Umbilical cord (tissue), 2 donors: ENCODE results near the gene TCFL5. TPM values are rescaled to one million over a fixed set of nuclear protein-coding genes. Genes with fewer than 3 reads are reported as not detected.

Experiments
- DNase-seq: peaks from one replicate; pipeline ENCODE4 v3.0.0-alpha.2; 2015; ENCODE audit warnings: low spot score
- total RNA-seq: library from RNA; depleted of rRNA; stranded (reverse); fragments of >200 nt; gene quantifications from one replicate; pipeline ENCODE4 v1.2.3, GENCODE V29; 2014; ENCODE audit warnings: low replicate concordance; ENCODE audit not compliant: insufficient read depth

The TCFL5 gene
- total RNA-seq, 1 donor from 2014 or later = 21.9 TPM

DNA sequence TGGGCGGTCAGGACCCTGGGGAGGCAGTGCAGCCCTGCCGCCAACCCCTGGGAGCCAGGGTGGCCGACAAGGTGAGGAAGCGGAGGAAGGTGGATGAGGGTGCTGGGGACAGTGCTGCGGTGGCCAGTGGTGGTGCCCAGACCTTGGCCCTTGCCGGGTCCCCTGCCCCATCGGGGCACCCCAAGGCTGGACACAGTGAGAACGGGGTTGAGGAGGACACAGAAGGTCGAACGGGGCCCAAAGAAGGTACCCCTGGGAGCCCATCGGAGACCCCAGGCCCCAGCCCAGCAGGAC is 48.8 kb downstream of the TCFL5 start:
- no peak for DNase-seq

- no peak for DNase-seq
Observed at GRCh38 chr20:62812181-62812906, 49.3 kb downstream of the TCFL5 start.

DNA sequence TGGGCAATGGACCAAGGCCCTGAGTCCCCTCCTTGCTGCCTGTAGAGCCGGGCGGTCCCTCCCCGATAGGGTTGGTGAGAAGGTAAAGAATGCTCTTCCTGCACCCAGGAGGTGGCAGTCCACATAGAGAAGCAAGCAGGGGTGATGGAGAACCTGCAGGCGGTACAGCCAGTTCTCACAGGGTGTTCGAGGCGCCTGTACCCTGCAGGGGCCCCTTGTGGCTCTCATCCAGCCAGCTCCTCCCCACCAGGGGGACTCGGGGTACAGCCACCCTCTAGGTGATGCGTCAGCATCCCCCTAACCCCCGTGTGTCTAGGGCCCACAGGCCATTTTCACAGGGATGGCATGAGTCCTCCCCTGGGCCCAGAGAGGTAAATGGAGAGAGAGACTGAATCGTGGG is 49.9 kb downstream of the TCFL5 start:
- no peak for DNase-seq

GRCh38 chr20:62811320-62811719 is 50.3 kb downstream of the TCFL5 start:
- no peak for DNase-seq

DNA sequence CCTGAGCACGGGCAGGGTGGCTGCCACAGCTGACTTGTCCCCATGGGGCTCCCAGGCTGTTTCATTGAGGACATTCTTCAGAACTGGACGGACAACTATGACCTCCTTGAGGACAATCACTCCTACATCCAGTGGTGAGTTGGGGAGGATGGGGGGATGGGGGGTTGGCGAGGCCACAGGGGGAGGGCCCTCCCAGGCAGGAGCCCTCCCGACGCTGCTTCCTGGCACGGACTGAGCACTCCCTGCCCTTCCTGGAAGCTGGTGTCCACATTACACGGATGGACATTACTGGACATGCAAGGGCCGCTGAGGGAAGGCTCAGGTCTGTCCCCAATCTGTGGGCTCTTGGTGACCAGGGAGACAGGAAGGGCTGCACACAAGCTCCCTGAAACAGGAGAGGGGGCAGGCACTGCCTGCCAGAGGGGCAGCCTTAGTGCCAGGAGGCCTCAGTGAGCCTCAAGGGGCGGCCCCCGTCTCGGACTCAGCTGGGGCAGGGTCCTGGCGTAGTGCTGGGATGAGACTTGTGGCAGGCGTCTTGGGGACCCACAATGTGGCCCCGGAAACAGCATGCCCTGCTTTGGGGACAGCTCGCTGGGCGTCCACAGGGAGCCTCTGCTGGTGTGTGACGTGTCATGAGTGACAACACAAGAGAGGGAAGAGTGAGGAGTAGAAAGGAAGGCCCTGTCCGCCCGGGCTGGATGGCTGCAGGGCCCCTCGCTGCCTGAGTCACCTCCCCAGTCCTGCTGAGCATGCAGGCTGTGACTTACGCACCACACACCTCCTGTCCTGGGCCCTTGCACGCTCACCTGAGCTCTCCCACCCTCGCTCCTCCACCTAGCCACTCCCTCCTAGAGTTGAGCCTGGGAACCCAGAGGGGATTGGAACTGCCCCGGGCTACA is 51.8 kb downstream of the TCFL5 start:
- DNase-seq = no peak

DNA sequence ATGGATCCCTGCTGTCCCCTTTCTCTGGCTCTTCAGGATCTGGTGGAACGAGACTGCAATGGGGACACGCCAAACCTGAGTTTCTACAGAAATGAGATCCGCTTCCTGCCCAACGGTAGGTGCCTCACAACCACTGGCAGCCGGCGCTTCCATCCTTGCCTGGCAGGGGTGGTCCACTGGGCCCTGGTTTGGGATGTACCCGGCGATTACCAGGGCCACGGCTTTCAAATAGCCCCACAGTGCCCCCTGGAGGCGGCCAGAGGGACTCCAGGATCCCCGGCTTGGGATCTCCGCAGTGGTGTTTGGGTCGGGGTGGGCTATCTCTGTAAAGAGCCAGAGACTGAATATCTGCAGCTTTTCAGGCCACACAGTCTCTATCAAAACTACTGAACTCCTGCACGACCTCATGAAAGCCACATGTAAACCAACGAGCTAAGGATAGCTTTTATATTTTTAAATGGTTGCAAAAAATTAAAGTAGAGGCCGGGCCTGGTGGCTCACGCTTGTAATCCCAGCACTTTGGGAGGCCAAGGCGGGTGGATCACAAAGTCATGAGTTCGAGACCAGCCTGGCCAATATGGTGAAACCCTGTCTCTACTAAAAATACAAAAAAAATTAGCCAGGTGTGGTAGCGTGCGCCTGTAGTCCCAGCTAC is 53.3 kb downstream of the TCFL5 start:
- DNase-seq = peak; percentile 55

DNA sequence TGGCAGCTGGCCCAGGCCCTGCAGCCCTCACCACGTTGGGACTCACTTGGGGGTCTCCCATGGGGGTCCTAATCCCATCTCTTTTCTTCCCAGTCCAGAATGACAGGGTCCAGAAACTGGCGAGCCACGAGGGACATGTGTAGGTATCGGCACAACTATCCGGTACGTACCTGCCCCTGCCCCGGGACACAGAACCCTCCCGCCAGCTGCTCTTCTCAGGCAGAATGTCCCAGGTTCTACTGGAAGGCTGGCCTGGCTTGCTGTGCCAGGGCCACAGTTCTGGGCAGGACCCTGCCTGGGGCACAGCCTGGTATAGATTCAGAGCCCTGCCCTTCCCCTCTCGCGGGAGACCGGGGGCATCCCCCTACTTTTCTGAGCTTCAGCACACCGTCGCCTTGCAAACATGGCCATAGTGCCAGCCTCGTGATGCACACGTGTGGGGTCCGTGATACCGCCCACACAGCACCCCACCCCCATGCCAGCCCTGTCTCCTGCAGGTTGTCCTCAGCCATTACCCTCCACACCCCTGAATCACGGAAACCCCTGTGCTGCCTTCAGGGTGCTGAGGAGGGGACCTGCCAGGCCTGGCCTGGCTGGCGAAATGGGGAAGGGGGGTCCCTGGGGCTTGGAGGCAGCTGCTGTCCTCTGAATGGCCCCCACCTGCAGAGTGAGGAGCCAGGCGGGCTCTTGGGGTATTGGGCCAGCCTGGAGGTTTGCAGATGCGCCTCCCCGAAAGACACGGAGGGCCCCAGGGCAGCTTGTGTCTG is 54.0 kb downstream of the TCFL5 start:
- DNase-seq = no peak

DNA sequence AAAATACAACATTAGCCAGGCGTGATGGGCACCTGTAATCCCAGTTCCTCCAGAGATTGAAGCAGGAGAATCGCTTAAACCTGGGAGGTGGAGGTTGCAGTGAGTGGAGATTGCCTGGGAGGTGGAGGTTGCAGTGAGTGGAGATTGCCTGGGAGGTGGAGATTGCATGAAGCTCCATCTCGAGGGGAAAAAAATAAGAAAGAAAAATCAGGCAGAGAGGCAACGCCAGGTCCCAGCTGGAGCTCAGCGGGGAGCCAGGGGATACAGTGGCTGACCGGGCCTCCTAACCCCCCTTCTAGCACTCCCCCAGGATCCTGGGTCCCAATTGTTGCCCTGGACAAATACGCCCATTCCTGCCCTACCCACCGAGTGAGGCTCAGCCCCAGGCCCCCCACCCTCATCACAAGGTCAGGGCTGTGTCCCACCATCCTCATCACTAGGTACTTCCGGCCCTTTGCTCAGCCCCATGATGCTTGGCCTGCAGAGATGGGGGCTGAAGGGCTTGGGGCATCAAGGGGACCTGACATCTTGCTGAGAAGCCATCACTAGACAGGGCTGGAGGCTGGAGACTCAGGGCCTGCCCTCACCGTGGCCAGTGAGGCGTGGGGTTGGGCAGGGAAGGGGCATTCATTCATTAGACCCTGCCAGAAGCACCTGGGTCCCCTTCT is 55.1 kb downstream of the TCFL5 start:
- no peak for DNase-seq

DNA sequence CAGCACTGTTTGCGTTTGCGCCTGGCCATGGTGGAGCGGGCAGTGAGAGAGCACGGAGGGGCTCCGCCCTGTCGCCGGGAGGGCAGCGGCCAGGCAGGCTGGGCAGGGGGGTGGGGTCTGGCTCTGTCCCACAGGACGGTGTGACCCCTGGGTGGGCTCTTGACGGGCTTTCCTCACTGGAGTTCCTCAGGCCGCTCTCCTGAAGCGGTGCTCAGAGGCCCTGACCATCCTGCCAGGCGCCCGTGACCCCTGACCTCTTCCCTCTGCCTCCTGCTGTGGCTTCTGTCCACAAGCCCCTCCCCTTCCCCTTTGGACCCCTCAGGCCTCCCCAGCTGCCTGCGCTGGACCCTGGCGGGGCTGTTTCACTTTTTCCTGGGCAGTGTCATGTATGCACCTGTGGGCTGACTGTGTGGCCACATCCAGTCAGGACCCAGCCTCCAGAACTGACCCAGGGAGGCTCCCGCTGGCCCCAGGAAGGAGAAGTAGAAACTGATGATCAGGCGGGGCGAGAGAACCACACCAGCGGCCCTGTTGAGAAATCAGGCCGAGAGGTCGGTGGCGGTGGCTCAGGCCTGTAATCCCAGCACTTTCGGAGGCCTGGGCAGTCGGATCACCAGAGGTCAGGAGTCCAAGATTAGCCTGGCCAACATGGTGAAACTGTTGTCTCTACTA is 55.8 kb downstream of the TCFL5 start:
- DNase-seq = no peak

DNA sequence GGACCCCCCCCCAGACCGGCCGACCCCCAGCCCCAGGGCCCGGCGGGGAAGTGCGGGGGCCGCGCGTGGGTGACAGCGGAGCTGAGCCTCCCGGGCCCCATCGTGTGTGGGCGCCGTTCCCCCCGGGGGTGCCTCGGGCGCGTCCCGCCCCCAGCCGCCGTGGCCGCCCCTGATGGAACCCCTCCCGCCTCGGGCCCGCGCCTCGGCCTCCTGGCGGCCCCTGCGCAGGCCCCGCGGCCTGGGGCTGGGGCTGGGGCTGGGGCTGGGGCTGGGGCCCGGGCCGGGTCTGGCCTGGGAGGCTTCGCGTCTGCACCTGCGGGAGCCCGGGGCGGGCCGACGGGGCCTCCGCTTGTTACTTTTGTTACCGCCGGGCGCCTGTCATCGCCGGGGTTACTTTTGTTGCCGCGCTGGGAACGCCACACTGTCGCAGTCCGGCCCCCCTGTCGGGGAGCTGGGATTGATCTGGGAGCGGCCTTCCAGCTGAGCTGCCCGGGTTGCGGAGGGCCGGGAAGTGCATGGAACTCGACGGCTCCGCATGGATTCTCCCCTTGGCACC is 56.4 kb downstream of the TCFL5 start:
- DNase-seq = no peak

GRCh38 chr20:62804627-62805154 is 56.9 kb downstream of the TCFL5 start, which contains the start of gene OGFR:
Gene OGFR, plus strand, starts transcription at chr20:62804835. Its CDS starts 25 bp downstream, at chr20:62804860.
- DNase-seq = peak; percentile 64

- DNase-seq = no peak
Observed at GRCh38 chr20:62804021-62804626, 57.5 kb downstream of the TCFL5 start.

DNA sequence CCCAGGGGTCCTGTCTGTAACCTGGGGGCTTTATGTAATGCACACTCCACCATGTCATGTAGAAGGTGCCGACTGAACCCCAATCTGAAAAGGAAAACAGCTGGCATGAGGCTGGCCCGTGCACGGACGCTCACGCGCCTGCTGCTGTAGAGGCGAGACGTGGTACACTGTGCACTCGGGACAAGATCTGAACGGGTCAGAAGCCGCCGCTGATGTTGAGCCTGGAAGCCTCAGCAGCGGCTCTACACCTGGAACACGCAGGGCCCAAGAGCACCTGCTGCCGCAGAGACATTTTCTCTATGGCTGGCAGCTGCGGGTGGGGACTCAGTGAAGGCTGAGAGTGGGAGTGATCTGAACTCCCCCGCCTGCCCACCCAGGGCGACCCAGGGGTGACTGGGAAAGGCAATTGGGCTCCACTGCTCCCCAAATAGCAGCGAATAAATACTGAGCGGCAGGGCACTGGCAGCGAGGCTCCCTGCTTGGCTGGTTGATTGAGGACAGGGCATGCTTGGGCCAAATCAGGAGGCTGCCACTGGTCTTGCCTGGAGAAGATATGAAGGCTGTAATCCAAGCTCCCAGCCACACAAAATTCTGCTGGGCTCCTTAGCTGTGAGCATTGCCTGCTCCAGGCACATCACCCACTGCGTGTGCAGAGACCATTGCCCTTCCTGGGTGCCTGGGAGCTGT is 59.5 kb downstream of the TCFL5 start:
- no peak for DNase-seq

DNA sequence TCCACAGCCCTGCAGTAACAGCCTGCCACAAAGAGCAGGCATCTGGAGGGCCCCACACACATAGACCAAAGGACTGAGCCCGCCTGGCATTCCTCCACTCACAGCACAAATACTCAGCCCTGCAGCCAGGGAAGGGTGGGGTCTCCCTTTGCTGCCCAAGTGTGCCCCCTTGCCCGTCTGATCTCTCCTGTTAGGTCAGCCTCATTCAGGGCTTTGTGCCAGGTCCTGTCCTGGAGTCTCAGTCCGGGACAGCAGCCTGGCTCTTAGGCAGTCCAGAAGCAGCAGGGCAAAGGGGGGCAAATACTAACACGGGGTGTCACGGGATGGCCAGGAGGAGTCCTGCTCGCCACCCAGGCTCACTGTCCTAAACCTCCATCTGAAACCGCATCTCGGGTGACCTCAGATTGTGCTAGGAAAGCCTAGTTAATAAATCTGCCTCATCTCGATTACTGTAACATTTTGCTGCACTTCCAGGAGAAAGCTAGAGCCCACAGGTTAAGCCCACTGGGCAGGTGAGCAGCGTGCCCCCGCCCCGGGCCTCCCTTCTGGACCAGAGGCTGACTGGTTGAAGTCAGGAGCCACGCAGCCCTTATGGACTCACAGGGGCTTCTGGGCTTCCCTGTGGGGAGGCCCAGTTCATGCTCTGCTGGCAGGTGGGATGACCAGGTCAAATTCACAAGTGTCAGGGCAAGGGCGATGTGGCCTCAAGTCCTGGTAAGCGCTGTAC is 60.2 kb downstream of the TCFL5 start:
- DNase-seq = no peak

- no peak for DNase-seq
Observed at GRCh38 chr20:62800314-62801259, 61.0 kb downstream of the TCFL5 start.

DNA sequence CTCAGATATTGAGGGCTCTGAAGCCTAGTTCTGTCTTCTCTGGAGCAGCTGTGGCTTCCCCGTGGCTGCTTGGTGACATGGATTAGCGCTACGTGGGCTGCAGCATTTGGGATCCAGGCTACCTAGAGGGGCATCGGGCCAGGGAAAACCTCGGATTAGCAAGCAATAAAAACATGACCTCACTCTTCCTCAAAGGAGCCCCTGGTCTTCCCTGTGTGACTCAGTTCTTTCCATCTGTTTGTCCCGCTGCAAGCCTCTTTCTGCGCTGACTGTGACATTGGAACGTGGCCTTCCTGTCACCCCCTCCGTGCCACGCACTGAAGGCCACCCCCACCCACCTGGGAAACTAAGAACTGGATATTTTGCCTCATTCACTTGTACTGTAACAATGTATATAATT is 61.7 kb downstream of the TCFL5 start:
- no peak for DNase-seq

- DNase-seq = no peak
Observed at GRCh38 chr20:62799459-62799858, 62.2 kb downstream of the TCFL5 start.
